Measurements from ENCODE around the gene ZDHHC14.

The ZDHHC14 gene

GRCh38 chr6:157492249-157492648, 111.3 kb downstream of the ZDHHC14 start:
- TF ChIP-seq ZFP30 (CRISPR knock-in tag; IDR thresholded peaks at IDR 0.05) (no peak), GLIS3 (CRISPR knock-in tag; IDR thresholded peaks at IDR 0.05) (no peak), SNAI2 (CRISPR knock-in tag; IDR thresholded peaks at IDR 0.05) (no peak), TOX (CRISPR knock-in tag; IDR thresholded peaks at IDR 0.05; ENCODE audit: borderline replicate concordance) (no peak), PPARA (CRISPR knock-in tag; IDR thresholded peaks at IDR 0.05; ENCODE audit: borderline replicate concordance) (no peak), ESRRG (CRISPR knock-in tag; IDR thresholded peaks at IDR 0.05) (no peak), ZFP3 (CRISPR knock-in tag; IDR thresholded peaks at IDR 0.05) (no peak), ZNF565 (CRISPR knock-in tag; conservative IDR thresholded peaks at IDR 0.05; ENCODE audit: low read depth) (no peak), ZNF70 (CRISPR knock-in tag; IDR thresholded peaks at IDR 0.05) (no peak), OSR1 (CRISPR knock-in tag; IDR thresholded peaks at IDR 0.05) (no peak), RARB (CRISPR knock-in tag; IDR thresholded peaks at IDR 0.05) (no peak), ISL1 (CRISPR knock-in tag; IDR thresholded peaks at IDR 0.05) (no peak), POU6F1 (CRISPR knock-in tag; IDR thresholded peaks at IDR 0.05; ENCODE audit: borderline replicate concordance, low read depth) (no peak), CSDC2 (CRISPR knock-in tag; IDR thresholded peaks at IDR 0.05) (no peak)
- TF ChIP-seq, protein P1, sequence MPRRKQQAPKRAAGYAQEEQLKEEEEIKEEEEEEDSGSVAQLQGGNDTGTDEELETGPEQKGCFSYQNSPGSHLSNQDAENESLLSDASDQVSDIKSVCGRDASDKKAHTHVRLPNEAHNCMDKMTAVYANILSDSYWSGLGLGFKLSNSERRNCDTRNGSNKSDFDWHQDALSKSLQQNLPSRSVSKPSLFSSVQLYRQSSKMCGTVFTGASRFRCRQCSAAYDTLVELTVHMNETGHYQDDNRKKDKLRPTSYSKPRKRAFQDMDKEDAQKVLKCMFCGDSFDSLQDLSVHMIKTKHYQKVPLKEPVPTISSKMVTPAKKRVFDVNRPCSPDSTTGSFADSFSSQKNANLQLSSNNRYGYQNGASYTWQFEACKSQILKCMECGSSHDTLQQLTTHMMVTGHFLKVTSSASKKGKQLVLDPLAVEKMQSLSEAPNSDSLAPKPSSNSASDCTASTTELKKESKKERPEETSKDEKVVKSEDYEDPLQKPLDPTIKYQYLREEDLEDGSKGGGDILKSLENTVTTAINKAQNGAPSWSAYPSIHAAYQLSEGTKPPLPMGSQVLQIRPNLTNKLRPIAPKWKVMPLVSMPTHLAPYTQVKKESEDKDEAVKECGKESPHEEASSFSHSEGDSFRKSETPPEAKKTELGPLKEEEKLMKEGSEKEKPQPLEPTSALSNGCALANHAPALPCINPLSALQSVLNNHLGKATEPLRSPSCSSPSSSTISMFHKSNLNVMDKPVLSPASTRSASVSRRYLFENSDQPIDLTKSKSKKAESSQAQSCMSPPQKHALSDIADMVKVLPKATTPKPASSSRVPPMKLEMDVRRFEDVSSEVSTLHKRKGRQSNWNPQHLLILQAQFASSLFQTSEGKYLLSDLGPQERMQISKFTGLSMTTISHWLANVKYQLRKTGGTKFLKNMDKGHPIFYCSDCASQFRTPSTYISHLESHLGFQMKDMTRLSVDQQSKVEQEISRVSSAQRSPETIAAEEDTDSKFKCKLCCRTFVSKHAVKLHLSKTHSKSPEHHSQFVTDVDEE (CRISPR knock-in tag; IDR thresholded peaks at IDR 0.05): no peak
- no peak for ATAC-seq

DNA sequence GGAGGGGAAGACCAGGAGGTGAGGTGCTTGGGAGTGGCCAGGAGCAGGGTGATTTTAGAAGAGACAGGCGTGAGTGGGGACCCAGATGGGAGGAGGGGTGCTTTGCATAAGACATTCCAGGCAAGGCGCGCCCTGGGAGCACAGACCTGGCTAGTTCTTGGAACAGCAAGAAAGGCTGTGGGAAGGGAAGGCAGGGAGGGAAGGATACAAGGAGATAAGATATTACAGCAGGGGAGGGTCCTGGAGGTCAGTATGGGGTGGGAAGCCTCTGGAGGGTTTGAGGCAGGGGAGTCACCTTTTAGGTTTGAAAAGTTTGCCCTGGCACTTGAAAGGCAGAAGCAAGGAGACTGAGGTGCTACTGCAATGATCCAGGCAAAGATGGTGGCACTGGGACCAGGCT, 111.8 kb downstream of the ZDHHC14 start:
- TF ChIP-seq ARNTL (CRISPR knock-in tag; IDR thresholded peaks at IDR 0.05; ENCODE audit: borderline replicate concordance, low read depth) (no peak), ZNF70 (CRISPR knock-in tag; IDR thresholded peaks at IDR 0.05) (no peak), PATZ1 (CRISPR knock-in tag; IDR thresholded peaks at IDR 0.05; ENCODE audit: borderline replicate concordance) (no peak), ZC3H10 (CRISPR knock-in tag; IDR thresholded peaks at IDR 0.05) (no peak), OSR1 (CRISPR knock-in tag; IDR thresholded peaks at IDR 0.05) (no peak), POU6F1 (CRISPR knock-in tag; IDR thresholded peaks at IDR 0.05; ENCODE audit: borderline replicate concordance, low read depth) (no peak)
- TF ChIP-seq, protein P2, sequence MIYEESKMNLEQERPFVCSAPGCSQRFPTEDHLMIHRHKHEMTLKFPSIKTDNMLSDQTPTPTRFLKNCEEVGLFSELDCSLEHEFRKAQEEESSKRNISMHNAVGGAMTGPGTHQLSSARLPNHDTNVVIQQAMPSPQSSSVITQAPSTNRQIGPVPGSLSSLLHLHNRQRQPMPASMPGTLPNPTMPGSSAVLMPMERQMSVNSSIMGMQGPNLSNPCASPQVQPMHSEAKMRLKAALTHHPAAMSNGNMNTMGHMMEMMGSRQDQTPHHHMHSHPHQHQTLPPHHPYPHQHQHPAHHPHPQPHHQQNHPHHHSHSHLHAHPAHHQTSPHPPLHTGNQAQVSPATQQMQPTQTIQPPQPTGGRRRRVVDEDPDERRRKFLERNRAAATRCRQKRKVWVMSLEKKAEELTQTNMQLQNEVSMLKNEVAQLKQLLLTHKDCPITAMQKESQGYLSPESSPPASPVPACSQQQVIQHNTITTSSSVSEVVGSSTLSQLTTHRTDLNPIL (CRISPR knock-in tag; IDR thresholded peaks at IDR 0.05; ENCODE audit: low read depth): no peak
- TF ChIP-seq, protein P1 (CRISPR knock-in tag; IDR thresholded peaks at IDR 0.05): no peak
- ATAC-seq: no peak

Measured in SK-N-SH treated with all-trans-retinoic acid at 6 μM for 48 hours (cell line).